Upper lobe of left lung (tissue), 6 donors: ENCODE results near the gene OSBP2. TPM values are rescaled to one million over a fixed set of nuclear protein-coding genes. Genes with fewer than 3 reads are reported as not detected.

Source experiments
- ATAC-seq, 2 donors: fragments of 200-7000 bp; cut with Tn5 transposase; one replicate each; pipeline ENCODE4 v1.9.1; 2022; ENCODE audit warnings: mild to moderate bottlenecking in 2 of 2, moderate library complexity in 2 of 2; ENCODE audit not compliant: low FRiP score in 2 of 2
- DNase-seq, 2 donors: peaks; one replicate each; pipeline ENCODE4 v3.0.0-alpha.2; 2019 to 2020
- H3K27ac ChIP-seq, 4 donors: fragments of 200-600 bp; sonication (generic); one replicate each; pipeline ENCODE4 v1.5.1; 2016 to 2019
- H3K27me3 ChIP-seq, 4 donors: fragments of 200-600 bp; sonication (generic); one replicate each; pipeline ENCODE4 v1.5.1; 2017 to 2019
- H3K36me3 ChIP-seq, 4 donors: fragments of 200-600 bp; sonication (generic); one replicate each; pipeline ENCODE4 v1.5.1; 2016 to 2019
- H3K4me1 ChIP-seq, 4 donors: fragments of 200-600 bp; sonication (generic); one replicate each; pipeline ENCODE4 v1.5.1; 2018 to 2019
- H3K4me3 ChIP-seq, 4 donors: fragments of 200-600 bp; sonication (generic); one replicate each; pipeline ENCODE4 v1.5.1; 2017 to 2019; ENCODE audit warnings: mild to moderate bottlenecking in 2 of 4, moderate library complexity in 1 of 4
- H3K9me3 ChIP-seq, 4 donors: fragments of 200-600 bp; sonication (generic); one replicate each; pipeline ENCODE4 v1.5.1; 2018 to 2019
- CTCF ChIP-seq, 6 experiments: fragments of 450-650 bp in 4 of 6; fragments of 200-600 bp in 2 of 6; sonication (generic) in 2 of 6; IDR thresholded peaks; one replicate each; pipeline ENCODE4 v1.5.1; 2016 to 2019; ENCODE audit warnings: antibody characterized with exemption in 6 of 6
- EP300 ChIP-seq, 4 donors: sonication (generic); formaldehyde crosslinking; IDR thresholded peaks; one replicate each; pipeline ENCODE4 v1.5.1; 2017; ENCODE audit warnings: antibody characterized with exemption in 4 of 4, control low read depth in 2 of 4
- POLR2A ChIP-seq, 4 donors: fragments of 450-650 bp; IDR thresholded peaks; one replicate each; pipeline ENCODE4 v1.5.1; 2016 to 2017; ENCODE audit warnings: antibody characterized with exemption in 4 of 4, mild to moderate bottlenecking in 2 of 4
- POLR2AphosphoS5 ChIP-seq, 2 donors: sonication (generic); formaldehyde crosslinking; IDR thresholded peaks; one replicate each; pipeline ENCODE4 v1.5.1; 2017; ENCODE audit warnings: antibody characterized with exemption in 2 of 2
- WGBS, 2 donors: methylation state at CpG; one replicate each; pipeline ENCODE4 v1.1.5; 2017 to 2018; 5-methylcytosine and 5-hydroxymethylcytosine counted together
- total RNA-seq, 6 donors: library from RNA; depleted of rRNA in 4 of 6; stranded (reverse); fragments of >200 nt in 4 of 6; gene quantifications; one replicate each; pipeline versions ENCODE4 v1.1.0 to v1.2.1, GENCODE V29; 2016 to 2021
- donor health status: DM: no; HTN: no; CAD: no; lungs with moderate emphysema.
- donor health status: DM: no; HTN: yes; CAD: no; lungs with severe emphysema.

Gene OSBP2
- total RNA-seq, 6 donors from 2014 or later = 3.5 to 14.5 (median 5.0) TPM

GRCh38 chr22:30667494-30668385 lies 26.9 kb upstream of the OSBP2 start, which contains the start of gene DUSP18:
Gene DUSP18 (minus strand): TSS chr22:30667875. CDS start chr22:30664003, 3,872 bp downstream.
- H3K4me3 ChIP-seq = peak within 1 kb of the TSS; percentile 29 to 85 (median 76)
- H3K27me3 ChIP-seq = no peaks in the 10 kb centered on the region
- no peaks in the 10 kb centered on the region for H3K9me3 ChIP-seq
- 0 to 2% methylated on average over 18 to 48 of the region's 77 CpGs for WGBS, 2 donors
- H3K4me1 ChIP-seq = peaks cover 10 to 36% (median 21%) of the 10 kb centered on the region in 4 donors
- TF ChIP-seq POLR2A (IDR thresholded peaks at IDR 0.05) (peak in 3 of 4 donors; percentile 38 to 75 (median 59)), CTCF (IDR thresholded peaks at IDR 0.05) (peak in 5 of 6 experiments; percentile 45 to 90 (median 72)), POLR2AphosphoS5 (IDR thresholded peaks at IDR 0.05) (peak; percentile 67 to 83), EP300 (IDR thresholded peaks at IDR 0.05) (no peak)
- H3K27ac ChIP-seq = peak within 1 kb of the TSS; percentile 50 to 80 (median 70)
- DNase-seq (peak; percentile 97 to 99), ATAC-seq (peak; percentile 97 to 98)
- H3K36me3 ChIP-seq = peaks cover 0 to 12% (median 10%) of the 10 kb centered on the region in 4 donors

- Histone ChIP-seq H3K27ac (peak overlapping the region in 3 of 4 donors; percentile 50 to 80 (median 63)), H3K9me3 (no peaks in the 10 kb centered on the region), H3K36me3 (peaks cover 0 to 6% (median 4%) of the 10 kb centered on the region in 4 donors), H3K4me3 (peak overlapping the region; percentile 29 to 85 (median 76)), H3K27me3 (no peaks in the 10 kb centered on the region), H3K4me1 (peaks cover 10 to 36% (median 21%) of the 10 kb centered on the region in 4 donors)
- no peak for TF ChIP-seq EP300 (IDR thresholded peaks at IDR 0.05)
- WGBS, 2 donors = 40 to 46% methylated on average over 9 to 10 of the region's 10 CpGs
- ATAC-seq = no peak
- no peak for DNase-seq
These were observed 26.3 kb upstream of the OSBP2 start for GRCh38 chr22:30668386-30668710.

- peaks cover 7 to 22% (median 15%) of the 10 kb centered on the region in 4 donors for H3K4me1 ChIP-seq
- no peaks in the 10 kb centered on the region for H3K27me3 ChIP-seq
- no peak overlapping the region for H3K27ac ChIP-seq
- DNase-seq (no peak), ATAC-seq (no peak)
- TF ChIP-seq POLR2AphosphoS5 (IDR thresholded peaks at IDR 0.05) = no peak
- no peak for TF ChIP-seq CTCF (IDR thresholded peaks at IDR 0.05)
- TF ChIP-seq POLR2A (IDR thresholded peaks at IDR 0.05) = no peak
- no peak for TF ChIP-seq EP300 (IDR thresholded peaks at IDR 0.05)
- H3K36me3 ChIP-seq = no peaks in the 10 kb centered on the region
- H3K4me3 ChIP-seq = no peak overlapping the region
- 81 to 94% methylated on average over 3 of the region's 3 CpGs for WGBS, 2 donors
- no peaks in the 10 kb centered on the region for H3K9me3 ChIP-seq
These were observed 23.6 kb upstream of the OSBP2 start for GRCh38 chr22:30671071-30671470.

- DNase-seq (no peak), ATAC-seq (no peak)
- H3K36me3 ChIP-seq = no peaks in the 10 kb centered on the region
- peaks cover 4 to 6% (median 5%) of the 10 kb centered on the region in 4 donors for H3K4me1 ChIP-seq
- no peaks in the 10 kb centered on the region for H3K27me3 ChIP-seq
- H3K27ac ChIP-seq = no peak overlapping the region
- no peaks in the 10 kb centered on the region for H3K9me3 ChIP-seq
- 88 to 93% methylated on average over 4 of the region's 4 CpGs for WGBS, 2 donors
- TF ChIP-seq EP300 (IDR thresholded peaks at IDR 0.05) = no peak
- no peak for TF ChIP-seq CTCF (IDR thresholded peaks at IDR 0.05)
- no peak for TF ChIP-seq POLR2A (IDR thresholded peaks at IDR 0.05)
- no peak for TF ChIP-seq POLR2AphosphoS5 (IDR thresholded peaks at IDR 0.05)
- H3K4me3 ChIP-seq = no peak overlapping the region
These were observed 21.5 kb upstream of the OSBP2 start for GRCh38 chr22:30673136-30673535.

GRCh38 chr22:30674482-30674881 lies 20.2 kb upstream of the OSBP2 start:
- H3K4me3 ChIP-seq = no peak overlapping the region
- peak in 1 of 2 donors; percentile 34 for ATAC-seq
- 79 to 91% methylated on average over 6 of the region's 6 CpGs for WGBS, 2 donors

More at GRCh38 chr22:30674482-30674881, 20.2 kb upstream of the OSBP2 start:
- Histone ChIP-seq H3K27me3 (no peaks in the 10 kb centered on the region), H3K9me3 (no peaks in the 10 kb centered on the region), H3K27ac (no peak overlapping the region), H3K4me1 (no peaks in the 10 kb centered on the region), H3K36me3 (no peaks in the 10 kb centered on the region)
- DNase-seq = no peak
- TF ChIP-seq CTCF (IDR thresholded peaks at IDR 0.05) = no peak
